HG03095 (cell line): ENCODE results near the gene FAM83B.
A peak's percentile ranks its signal among the peaks of the same experiment; 100 is the strongest.
"Not testable (repeated sequence)": the region's sequence is repeated elsewhere in the genome, so short reads cannot be mapped to it uniquely, and the experiment has no call there.

Experiments
- ATAC-seq: cut with Tn5 transposase; IDR thresholded peaks from one replicate; pipeline ENCODE4 v1.9.1; 2021; ENCODE audit warnings: moderate library complexity; ENCODE audit not compliant: unreplicated experiment

Gene FAM83B

DNA sequence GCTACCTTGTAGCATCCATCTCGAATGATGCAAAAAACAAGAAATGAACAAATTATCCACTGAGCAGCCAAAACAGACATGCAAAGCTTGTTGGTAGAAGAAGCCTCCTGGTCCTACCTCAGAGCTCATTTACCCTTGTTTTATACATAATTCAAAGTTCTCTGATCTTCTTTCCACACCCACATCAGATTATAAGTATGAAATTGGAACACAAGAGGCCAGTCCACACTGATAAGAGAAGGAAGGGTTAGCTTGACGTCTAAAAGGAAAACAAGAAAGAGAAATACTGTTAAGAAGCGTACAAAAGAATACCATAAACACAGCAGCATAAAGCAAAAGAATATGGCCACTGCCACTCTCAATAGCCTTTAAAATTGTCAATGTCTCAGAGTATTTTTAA lies 49.7 kb downstream of the FAM83B start:
- no peak for ATAC-seq

DNA sequence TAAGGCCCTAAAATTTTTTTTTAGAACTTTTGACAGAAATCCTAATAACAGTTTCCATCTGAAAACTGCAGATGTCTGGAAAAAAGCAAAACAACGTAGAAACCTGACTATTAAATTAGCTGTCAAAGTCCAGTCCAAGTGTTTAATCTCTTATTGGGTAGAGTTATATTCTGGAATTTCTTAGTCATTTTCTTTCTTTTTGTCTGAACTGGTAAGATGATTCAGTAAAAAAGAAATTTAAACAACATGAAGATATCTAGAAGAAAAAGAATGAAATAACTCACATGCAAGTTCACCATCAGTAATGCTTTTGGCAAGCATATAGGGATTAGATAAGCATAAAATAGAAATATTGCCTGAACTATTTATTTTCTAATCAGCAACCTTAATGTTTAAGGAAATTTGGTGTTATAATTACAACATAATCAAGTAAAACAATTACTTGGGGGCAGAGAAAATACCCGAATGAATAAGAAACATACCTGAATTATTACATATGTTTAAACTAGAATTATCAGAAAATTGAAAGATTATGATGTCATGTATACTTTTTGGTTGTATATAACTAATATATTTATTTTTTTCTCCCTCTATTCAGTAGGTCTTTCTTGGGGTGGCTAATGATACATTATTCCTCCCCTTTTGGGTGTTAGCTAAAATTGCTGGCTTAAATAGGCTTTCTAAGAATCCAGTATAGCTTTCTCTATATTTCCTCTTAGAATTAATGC lies 51.1 kb downstream of the FAM83B start:
- ATAC-seq = no peak

DNA sequence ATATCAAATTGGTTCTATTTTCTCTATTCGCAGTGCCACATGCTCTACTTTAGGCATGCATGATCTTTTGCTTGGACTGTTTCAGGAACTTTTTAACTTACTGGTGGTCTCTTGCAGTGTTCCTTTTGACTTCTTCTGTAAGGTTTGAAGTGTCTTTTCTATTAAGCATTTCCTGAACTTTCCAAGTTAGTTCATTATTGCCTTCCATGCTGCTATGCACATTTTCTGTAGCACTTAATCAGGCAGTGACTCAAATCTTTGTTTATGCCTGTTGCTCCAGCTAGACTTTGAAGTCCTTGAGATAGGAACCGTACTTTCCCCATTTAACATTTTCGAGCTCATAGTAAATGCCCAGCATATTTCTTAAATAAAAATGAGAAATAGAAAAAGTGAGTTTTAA lies 52.2 kb downstream of the FAM83B start:
- ATAC-seq = no peak

DNA sequence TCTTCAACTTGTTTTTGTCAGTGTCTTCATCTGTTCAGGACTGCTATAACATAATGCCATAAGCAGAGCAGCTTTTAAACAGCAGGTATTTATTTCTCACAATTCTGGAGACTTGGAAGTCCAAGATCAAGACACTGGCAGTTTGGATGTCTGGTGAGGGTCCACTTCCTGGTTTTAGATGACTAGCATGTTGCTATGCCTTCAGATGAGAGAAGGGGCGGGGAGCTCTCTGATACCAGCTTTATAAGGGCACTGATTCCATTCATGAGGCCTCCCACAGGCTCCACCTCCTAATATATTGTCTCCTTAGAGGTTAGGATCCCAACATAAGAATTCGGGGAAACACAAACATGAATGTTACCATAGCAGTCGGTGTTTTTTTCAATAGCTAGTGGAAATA lies 52.9 kb downstream of the FAM83B start:
- no peak for ATAC-seq

DNA sequence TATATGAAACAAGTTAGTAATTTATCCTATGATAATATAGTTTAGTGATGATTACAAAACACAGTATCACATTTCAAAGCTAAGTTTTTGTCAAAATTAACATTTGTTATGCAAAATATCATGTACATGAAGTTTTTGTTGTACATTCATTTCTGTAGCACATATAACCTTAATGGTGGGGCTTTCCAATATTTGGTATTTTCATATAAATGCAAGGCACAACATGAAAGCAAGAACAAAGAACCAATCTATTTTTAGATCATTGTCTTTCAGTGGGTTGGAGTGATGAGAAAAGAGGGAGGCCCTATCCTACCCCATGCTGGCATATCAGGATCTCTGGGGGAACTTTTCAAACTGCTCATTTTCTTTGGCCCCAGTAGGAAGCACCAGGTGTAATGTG lies 53.4 kb downstream of the FAM83B start:
- no peak for ATAC-seq

DNA sequence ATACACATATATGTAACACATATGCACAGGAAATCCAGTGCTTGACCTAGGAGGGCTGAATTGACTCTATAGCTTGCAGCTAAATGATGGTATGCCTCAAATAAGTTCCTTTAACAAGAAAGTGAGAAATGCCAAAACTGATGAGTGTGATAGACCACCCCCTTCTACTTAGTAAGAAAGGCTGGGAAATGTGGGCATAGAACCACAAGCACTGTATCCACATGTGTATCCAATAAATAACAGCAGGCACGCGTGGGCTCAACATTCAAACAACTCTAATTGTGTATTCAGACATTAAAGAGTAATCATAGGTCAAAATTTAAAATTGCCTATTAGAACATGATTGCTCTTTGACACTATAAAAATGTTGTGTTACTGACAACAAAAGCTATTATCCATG lies 54.1 kb downstream of the FAM83B start:
- no peak for ATAC-seq

DNA sequence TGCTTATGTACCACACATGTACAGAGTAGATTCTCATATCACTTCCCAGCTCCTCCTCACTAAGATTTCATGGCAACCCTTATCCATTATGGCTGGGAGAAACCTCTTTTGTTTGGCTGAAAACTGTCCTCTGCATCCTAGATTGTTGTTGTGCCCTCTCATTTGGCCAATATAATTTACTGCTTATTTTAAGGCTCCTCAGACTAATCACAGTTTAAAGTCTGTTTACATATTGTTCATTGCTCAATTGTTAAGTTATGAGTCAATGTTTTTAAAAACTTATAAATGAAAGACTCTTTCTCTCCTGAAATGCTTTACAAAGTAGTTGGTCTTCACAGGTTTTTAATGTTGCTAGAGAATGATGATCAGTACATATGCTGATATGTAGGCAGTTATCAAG lies 57.3 kb downstream of the FAM83B start:
- no peak for ATAC-seq

DNA sequence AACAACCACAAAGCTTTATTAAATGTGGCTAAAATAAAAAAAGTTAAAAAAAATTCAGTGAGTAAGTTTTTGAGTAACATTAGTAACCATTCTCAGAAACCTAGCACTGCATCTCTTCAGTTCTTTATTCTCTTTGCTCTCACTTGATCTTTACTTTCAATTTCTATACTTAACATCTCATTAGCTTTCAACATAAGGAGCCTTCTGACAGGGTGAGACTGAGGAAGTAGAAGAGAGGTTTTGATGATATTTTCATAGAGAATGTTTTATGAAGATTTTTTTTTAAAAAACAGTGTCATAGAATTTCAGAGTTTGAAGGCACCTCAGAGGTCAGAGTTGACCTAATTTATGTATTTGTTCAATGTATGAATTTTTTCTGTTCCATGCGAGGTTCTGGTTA lies 60.8 kb downstream of the FAM83B start:
- ATAC-seq = peak; percentile 55

DNA sequence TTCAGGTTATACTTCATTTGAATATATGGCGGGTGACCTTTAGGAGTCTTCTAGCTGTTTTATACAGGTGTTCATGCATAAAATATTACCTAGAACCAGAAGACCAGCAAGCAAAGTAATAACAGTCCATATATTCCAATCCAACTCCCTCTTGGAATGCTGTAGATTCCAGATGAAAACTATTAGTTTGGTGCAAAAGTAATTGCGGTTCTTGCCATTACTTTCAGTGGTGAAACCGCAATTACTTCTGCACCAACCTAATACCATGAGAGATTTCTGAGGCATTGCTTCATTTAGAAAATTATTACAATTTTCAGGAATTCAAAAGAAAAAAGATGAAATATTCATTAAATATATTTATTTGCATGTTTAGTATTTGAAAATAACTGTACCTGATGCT lies 62.6 kb downstream of the FAM83B start:
- ATAC-seq = no peak

DNA sequence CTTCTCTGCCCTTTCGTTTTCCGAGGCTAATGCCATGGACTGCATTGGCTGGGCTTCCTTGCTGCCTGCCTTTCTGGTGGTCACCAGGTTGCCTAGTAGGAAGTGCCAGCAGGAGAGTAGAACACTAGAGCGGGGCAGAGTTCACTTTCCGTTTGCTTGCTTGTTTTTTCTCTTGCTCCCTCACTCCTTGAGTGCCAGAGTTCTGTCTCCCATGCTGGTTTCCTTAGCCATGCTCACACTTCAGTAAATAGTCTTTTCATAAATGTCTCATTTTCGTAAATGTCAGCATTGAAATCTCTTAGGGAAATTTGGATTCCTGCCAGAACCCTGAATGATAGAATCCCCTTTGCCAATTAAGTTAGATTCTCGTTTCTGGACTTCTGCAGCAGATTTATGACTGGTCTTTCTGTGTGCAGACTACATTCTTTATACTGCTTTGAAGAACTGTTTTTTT lies 63.9 kb downstream of the FAM83B start:
- ATAC-seq = no peak

DNA sequence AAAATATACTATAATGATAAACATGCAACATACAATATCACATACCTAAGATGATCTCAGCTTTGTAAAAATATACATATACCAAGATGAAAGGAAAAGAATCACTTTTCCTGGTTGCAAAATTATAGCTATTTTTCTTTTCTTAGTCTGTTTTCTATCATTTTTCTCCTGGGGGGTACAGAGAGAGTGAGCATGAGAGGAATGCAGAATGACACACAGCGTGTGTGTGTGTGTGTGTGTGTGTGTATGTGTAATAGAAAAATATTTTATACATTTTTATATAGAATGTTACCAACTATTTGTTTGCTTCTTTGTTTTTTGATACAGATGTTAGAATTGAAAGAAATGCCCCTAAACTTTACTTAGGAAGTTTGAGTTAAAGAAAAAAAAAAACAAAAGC lies 64.3 kb downstream of the FAM83B start:
- ATAC-seq = no peak

DNA sequence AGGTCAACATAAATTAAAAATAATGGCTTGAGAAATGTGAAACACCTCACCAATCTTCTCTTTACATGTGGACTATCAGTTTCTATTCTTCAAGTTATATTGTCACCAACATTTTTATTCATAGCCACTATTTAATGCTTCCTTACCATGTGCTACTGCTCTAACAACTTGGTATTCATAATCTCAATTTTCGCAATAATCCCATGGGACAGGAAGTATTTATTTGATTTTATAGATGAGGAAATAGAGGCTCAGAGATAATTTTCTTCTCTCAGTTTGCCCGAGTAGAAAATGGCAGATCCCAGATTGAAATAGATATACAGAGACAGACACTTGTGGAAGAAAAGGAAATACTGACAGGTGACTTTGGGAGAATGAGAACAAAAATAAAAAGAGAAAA lies 66.6 kb downstream of the FAM83B start:
- no peak for ATAC-seq

DNA sequence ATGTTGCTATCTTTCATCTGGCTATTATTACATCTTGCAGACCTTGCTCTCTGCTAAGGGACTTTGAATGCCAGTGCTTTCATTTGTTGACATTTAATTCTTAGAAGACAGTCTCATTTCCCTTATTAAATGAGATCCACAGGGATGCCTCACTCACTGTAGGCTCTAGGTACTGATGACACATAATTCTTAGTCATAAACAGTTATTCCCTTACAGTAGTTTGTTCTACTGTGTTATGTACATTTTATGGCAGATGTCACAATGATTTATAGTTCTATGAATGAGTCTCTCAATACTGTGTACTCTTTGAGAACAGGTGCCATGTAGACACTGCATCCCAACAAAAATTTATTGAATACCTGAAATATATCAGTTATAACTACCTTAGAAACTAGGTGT lies 70.3 kb downstream of the FAM83B start:
- no peak for ATAC-seq

DNA sequence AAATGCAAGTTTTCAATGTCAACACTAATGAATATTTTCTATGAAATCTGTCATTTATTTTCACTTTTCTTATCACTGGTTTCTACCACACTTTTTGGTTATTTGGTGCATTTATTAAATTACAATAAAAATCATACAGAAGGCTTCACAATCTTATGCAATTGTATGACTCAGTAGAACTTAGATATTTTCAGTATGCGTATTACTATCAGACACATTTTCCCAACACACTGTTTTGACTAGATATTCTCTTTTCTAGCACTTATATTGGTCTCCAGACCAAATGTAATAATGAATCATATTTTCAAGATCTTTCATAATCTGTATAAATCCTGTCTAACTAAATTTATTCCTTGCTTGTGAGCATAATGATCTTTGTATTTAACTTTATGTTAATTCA lies 74.1 kb downstream of the FAM83B start:
- no peak for ATAC-seq

DNA sequence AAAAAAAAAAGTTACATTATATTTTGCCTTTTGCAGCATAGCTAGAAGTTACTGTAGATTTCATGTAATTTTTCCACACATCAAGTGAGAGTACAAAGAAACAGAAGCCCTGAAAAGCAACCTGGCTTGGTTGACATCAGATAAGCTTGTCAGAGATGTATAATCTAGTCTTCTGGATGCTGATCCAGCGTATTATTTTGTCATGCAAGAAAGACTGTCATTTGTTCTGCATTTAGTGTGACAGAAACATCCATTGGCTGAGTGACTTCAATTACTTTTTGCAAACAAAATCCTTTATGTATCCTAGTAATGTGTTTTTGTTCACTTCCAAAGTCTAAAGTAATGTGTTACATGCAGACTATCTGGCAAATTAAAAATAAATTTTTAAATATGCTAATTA lies 75.3 kb downstream of the FAM83B start:
- no peak for ATAC-seq

DNA sequence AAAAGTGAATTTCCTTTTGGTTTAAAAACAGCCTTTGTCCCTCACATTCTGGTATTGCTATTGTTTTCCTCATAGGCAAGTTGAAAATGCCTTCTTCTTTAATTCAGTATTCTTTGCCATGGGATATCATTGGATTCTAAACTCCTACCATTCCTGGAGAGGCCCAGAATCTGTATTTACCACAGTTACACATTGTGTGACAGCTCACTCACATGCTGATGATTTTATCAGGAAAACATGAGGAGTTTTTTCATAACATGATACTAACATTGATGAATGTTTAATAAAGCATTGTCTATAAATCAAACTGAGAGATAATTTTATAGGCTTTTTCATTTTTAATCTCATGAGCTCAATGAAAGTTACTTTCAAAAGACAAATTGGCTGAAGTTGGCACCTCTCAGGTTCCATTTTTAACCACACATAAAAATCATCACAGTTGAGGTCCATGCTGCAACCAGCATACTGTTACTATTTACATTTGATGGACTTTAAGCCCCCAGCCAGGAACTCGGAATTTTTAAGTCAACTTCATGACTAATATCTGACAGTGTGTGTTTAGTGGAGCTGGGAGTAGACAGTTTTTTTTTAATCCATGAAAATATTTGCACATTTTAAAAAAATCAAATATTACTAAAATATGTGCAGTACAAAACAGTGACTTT lies 82.8 kb downstream of the FAM83B start:
- ATAC-seq = no peak

DNA sequence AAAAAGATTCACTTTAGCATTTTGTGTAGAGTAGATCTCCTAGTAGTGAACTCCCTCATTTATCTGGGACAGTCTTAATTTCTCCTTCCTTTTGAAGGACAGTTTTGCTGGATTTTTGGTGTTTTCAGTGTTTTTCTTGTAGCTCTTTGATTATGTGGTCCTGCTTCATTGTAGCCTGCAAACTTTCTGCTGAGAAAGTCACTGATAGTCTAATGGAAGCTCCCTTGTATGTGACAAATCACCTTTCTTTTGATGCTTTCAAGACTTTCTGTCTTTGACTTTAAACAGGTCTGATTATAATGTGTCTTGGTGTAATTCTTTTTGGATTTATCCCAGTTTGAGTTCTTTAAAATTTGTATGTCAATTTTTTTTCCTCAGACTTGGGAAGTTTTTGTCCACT lies 86.1 kb downstream of the FAM83B start:
- ATAC-seq = no peak

DNA sequence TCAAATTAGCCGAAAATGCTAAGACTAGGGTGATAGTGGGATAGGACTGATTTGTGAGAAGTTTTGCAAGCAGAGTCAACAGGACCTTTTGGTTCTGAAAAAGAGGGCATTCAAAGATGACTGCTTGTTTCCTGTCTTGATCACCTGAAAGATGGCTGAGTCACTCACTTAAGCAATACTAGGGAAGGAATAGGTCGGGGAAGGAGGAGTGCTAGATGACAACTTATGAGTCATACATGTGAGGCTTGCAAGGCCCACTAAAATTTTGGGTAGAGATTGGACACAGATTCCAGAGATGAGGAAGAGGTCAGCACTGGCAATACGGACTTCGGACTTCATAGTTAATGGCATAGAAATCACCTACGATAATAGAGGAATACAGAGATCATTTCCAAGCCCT lies 89.2 kb downstream of the FAM83B start:
- no peak for ATAC-seq

DNA sequence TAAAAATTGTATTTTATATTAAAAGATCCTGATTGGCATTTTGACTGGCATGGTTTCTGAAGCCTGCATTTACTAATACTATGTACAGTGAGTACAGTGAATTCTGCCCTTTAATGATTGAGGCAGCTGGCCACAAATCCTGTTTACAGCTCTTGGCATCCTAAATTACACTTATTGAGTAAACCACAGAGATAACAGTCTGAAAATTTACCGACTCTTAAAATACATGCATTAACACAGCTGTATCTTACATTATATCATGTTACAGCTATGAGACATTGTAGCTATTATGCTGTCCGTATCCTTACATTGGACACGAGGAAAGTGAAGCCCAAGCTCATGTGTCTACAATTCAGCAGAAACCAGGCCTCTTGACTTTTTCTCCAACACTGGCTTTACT lies 90.8 kb downstream of the FAM83B start:
- ATAC-seq = no peak

DNA sequence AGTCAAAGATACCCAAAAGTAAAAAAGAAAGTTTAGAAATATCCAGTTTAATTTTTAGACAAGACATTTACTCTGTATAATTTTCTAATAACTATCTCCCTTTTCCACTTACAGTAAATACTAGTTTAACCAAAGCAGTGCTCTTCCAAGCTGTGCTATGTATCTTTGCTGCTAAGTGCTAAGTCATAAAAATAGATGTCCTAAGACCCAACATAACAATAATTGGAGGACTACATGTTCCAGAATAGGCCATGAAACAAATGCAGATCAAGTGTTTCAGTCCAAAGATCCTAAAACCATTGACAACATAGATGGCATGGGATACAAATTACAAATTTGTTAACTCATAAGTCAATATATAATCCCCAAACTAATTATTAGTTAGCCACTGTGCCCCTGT lies 111.1 kb downstream of the FAM83B start:
- ATAC-seq = no peak

DNA sequence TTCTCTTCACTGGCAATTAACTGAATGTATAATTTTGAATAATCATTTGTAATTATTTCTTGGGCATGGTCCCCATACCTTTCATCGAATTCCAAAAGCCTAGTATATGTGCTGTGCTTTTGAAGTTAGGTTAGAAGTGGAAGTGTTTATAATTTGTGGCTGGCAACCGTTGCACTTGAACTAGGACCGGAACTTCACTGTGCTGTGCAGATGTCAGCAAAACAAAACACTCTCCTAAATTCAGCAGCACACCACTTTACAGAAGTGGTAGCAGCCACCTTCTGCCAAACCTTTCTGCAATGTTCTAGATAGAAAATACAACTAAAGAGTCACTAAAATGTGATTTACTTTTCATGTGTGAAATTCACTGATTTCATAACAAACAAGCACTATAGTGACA lies 111.9 kb downstream of the FAM83B start:
- ATAC-seq = no peak

DNA sequence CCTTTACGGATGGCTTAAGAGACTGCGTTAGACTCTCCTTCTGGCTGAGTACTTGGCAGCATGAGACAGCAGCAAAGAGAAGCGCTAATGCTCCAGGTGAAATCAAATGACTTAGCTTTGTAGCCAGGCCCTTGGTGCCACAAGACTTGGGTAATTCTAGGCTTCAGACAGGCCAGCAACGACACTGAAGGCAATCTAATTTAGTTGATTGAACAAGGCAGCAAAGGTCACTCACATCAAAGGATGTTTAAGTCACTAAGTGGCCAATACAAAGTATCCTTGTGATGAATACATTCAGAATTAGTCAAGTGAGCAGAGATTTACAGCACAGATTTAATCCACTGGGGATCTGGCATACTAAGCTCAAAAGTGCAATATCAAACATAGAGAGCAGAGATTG lies 113.2 kb downstream of the FAM83B start:
- no peak for ATAC-seq

DNA sequence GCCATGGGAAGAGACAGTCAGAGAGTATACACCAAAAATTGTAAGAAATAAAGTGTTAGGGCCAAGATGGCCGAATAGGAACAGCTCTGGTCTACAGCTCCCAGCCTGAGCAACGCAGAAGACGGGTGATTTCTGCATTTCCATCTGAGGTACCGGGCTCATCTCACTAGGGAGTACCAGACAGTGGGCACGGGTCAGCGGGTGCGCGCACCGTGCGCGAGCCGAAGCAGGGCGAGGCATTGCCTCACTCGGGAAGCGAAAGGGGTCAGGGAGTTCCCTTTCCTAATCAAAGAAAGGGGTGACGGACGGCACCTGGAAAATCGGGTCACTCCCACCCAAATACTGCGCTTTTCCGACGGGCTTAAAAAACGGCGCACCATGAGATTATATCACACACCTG lies 114.8 kb downstream of the FAM83B start:
- not testable (repeated sequence) for ATAC-seq
